Measurements from ENCODE around the gene EIF2S3B.
"Not testable (repeated sequence)": the region's sequence is repeated elsewhere in the genome, so short reads cannot be mapped to it uniquely, and the experiment has no call there.

The EIF2S3B gene

DNA sequence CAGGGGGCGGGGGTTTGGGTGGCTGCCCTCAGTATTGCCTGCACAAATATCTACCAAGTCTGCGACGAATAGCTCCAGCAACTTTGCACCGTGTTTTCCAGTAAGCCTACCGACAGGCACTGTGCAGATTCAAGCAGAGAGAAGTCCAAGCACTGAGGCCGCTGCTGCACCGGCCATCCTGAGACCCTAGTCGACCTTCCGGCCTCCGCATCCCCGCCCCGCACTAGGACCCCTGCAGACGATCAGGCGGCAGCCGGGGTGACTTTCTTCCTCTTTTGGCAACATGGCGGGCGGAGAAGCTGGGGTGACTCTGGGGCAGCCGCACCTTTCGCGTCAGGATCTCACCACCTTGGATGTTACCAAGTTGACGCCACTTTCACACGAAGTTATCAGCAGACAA, at the start of gene EIF2S3B:
EIF2S3B (plus strand) TSS at position 271 of the 400 bp plus-strand sequence; CDS start at position 284, 13 bp downstream.
- TF ChIP-seq, protein P1, sequence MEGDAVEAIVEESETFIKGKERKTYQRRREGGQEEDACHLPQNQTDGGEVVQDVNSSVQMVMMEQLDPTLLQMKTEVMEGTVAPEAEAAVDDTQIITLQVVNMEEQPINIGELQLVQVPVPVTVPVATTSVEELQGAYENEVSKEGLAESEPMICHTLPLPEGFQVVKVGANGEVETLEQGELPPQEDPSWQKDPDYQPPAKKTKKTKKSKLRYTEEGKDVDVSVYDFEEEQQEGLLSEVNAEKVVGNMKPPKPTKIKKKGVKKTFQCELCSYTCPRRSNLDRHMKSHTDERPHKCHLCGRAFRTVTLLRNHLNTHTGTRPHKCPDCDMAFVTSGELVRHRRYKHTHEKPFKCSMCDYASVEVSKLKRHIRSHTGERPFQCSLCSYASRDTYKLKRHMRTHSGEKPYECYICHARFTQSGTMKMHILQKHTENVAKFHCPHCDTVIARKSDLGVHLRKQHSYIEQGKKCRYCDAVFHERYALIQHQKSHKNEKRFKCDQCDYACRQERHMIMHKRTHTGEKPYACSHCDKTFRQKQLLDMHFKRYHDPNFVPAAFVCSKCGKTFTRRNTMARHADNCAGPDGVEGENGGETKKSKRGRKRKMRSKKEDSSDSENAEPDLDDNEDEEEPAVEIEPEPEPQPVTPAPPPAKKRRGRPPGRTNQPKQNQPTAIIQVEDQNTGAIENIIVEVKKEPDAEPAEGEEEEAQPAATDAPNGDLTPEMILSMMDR (IDR thresholded peaks at IDR 0.05; ENCODE audit: low read depth, low read length): no peak
- H3K4me3 ChIP-seq (ENCODE audit: low read depth, low read length): no peak within 1 kb of the TSS

DNA sequence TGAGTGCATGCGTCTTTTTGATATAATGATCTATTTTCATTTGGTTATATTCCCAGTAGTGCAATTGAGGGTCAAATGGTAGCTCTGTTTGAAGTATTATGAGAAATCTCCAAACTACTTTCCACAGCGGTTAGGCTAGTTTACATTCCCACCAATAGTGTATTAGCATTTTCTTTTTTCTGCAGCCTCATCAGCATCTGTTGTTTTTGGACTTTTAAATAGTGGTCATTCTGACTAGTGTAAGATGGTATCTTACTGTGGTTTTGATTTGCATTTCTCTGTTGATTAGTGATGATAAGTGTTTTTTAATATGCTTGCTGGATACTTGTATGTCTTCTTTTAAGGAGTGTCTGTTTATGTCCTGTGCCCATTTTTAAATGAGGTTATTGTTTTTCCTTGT, 48.8 kb upstream of the EIF2S3B start:
- no peak overlapping the region for H3K4me3 ChIP-seq (ENCODE audit: low read depth, low read length)
- TF ChIP-seq, protein P1 (IDR thresholded peaks at IDR 0.05; ENCODE audit: low read depth, low read length): no peak

DNA sequence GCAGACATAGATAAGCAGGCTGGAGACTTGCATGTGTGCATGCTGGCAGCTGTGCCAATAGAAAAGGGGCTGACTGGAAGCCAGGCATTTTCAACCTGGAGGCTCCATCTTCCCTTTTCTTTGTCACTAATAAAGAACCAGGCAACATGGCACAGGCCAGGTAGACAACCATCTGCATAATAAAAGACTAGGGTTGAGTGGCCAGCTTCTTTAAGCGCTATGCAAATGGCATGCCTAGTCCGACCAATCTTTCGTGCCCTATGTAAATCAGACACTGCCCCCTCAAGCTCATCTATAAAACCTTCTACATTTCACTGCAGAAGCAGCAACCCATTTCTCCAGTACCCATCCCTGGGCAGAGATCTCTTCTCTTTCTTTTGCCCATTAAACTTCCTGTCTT, 47.9 kb upstream of the EIF2S3B start:
- TF ChIP-seq, protein P1 (IDR thresholded peaks at IDR 0.05; ENCODE audit: low read depth, low read length): no peak
- no peak overlapping the region for H3K4me3 ChIP-seq (ENCODE audit: low read depth, low read length)

DNA sequence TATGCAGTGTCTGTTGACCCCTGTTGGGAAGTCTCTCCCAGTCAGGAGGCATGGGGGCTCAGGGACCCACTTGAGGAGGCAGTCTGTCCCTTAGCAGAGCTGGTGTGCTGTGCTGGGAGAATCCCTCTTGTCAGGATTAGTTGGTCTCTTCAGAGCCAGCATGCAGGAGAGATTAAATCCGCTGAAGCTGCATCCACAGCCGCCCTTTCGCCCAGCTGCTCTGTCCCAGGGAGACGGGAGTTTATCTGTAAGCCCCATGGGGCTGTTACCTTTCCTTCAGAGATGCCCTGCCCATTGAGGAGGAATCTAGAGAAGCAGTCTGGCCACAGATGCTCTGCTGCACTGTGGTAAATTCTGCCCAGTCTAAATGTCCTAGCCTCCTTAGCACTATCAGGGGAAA, 39.4 kb upstream of the EIF2S3B start:
- no peak overlapping the region for H3K4me3 ChIP-seq (ENCODE audit: low read depth, low read length)
- TF ChIP-seq, protein P1 (IDR thresholded peaks at IDR 0.05; ENCODE audit: low read depth, low read length): no peak

DNA sequence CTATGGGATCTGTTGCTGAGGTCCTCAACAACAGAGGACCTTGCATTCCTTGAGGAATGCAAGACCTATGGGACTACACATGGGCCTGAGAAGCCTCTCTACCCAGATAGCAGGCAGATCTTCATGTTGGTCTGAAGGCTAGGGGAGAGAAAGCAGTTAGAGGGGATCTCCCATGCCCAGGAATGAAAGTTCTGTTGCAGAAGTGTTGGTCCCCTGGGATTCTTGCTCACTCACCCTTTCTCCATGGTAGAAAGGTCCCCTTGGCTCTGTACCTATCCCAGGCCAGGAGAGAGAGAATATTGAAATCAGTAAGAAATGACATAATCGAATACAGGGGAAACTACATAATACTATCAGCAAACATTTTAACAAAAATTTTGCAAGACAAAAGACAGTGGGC, 36.0 kb upstream of the EIF2S3B start:
- TF ChIP-seq, protein P1 (IDR thresholded peaks at IDR 0.05; ENCODE audit: low read depth, low read length): no peak
- H3K4me3 ChIP-seq (ENCODE audit: low read depth, low read length): no peak overlapping the region

DNA sequence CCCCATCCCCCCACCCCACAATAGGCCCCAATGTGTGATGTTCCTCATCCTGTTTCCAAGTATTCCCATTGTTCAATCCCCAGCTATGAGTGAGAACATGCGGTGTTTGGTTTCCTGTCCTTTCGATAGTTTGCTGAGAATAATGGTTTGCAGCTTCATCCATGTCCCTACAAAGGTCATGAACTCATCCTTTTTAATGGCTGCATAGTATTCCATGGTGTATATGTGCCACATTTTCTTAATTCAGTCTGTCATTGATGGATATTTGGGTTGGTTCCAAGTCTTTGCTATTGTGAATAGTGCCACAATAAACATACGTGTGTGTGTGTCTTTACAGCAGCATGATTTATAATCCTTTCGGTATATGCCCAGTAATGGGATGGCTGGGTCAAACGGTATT, 32.9 kb upstream of the EIF2S3B start:
- H3K4me3 ChIP-seq (ENCODE audit: low read depth, low read length): not testable (repeated sequence)

DNA sequence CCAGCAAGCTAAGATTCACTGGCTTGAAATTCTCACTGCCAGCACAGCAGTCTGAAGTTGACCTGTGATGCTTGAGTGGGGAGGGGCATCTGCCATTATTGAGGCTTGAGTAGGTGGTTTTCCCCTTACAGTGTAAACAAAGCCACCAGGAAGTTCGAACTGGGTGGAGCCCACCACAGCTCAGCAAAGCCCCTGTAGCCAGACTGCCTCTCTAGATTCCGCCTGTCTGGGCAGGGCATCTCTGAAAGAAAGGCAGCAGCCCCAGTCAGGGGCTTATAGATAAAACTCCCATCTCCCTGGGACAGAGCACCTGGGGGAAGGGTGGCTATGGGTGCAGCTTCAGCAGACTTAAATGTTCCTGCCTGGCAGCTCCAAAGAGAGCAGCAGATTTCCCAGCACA, 23.8 kb upstream of the EIF2S3B start:
- not testable (repeated sequence) for H3K4me3 ChIP-seq (ENCODE audit: low read depth, low read length)

DNA sequence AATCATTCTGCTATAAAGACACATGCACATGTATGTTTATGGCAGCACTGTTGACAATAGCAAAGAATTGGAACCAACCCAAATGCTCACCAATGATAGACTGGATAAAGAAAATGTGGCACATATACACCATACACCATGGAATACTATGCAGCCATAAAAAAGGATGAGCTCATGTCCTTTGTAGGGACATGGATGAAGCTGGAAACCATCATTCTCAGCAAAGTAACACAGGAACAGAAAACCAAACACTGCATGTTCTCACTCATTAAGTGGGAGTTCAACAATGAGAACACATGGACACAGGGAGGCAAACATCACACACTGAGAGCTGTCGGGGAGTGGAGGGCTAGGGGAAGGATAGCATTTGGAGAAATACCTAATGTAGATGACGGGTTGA, 18.4 kb upstream of the EIF2S3B start:
- H3K4me3 ChIP-seq (ENCODE audit: low read depth, low read length): not testable (repeated sequence)

DNA sequence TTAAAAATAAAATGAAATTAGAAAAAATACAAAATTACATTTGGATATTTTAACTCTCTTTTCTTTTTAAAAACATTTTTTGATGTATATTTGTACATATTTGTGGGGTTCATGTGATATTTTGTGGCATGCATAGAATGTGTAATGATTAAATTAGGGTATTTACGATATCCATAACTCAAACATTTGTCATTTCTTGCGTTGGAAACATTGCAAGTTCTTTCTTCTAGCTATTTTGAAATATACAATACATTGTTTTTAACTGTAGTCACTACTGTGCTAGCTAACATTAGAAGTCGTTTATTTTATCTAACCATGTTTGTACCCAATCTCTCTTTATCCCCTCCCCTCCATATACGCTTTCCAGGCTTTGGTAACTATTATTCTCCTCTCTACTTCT, 13.9 kb upstream of the EIF2S3B start:
- TF ChIP-seq, protein P1 (IDR thresholded peaks at IDR 0.05; ENCODE audit: low read depth, low read length): no peak
- no peak overlapping the region for H3K4me3 ChIP-seq (ENCODE audit: low read depth, low read length)
